Endothelial cell of umbilical vein (primary cell): ENCODE measurements around the gene RCOR1. TPM values are rescaled to one million over a fixed set of nuclear protein-coding genes. Genes with fewer than 3 reads are reported as not detected.

Experiments
- BruUV-seq: library from RNA; stranded (reverse); fragments of 400-500 nt; replicated peaks from 2 replicates; lab custom pipeline; 2021; lab: Mats Ljungman, UMichigan
- CTCF ChIA-PET: fragments of 300-600, 350-600 bp; sonication (Branson Sonifier 250); formaldehyde crosslinking; loops from one replicate; lab custom pipeline; 2021; ENCODE audit warnings: antibody characterized with exemption, inconsistent platforms; lab: Charles Lee
- POLR2A ChIA-PET: fragments of 300-600, 350-600 bp; sonication (Branson Sonifier 250); formaldehyde crosslinking; loops from one replicate; lab custom pipeline; 2021; ENCODE audit warnings: antibody characterized with exemption, inconsistent platforms; lab: Charles Lee
- DNase-seq: peaks from one replicate; pipeline ENCODE4 v3.0.0-alpha.2; 2011; ENCODE audit warnings: low read depth, low spot score
- FAIRE-seq: peaks from 2 replicates; lab custom pipeline; 2011; peaks lifted over from hg19 to GRCh38; lab: Jason Lieb, UNC
- H2AFZ ChIP-seq: 2 replicates; pipeline ENCODE4 v1.6.0; 2012; ENCODE audit warnings: low read depth, low read length, control low read depth, inconsistent platforms
- H3K27ac ChIP-seq: 2 replicates; pipeline ENCODE4 v1.5.1; 2011; ENCODE audit warnings: low read depth, mild to moderate bottlenecking, control low read depth, low read length, moderate library complexity; ENCODE audit not compliant: insufficient read depth
- H3K27me3 ChIP-seq, 2 experiments: 2 replicates each; pipeline versions ENCODE4 v1.6.0 to v1.6.1; 2011; ENCODE audit warnings: low read length in 2 of 2, mixed read lengths in 1 of 2; ENCODE audit not compliant: control insufficient read depth in 2 of 2, insufficient read depth in 2 of 2
- H3K36me3 ChIP-seq, 2 experiments: 2 replicates in 1 of 2; 3 replicates in 1 of 2; pipeline ENCODE4 v1.5.1; 2011; ENCODE audit warnings: low read length in 2 of 2, mild to moderate bottlenecking in 1 of 2, moderate library complexity in 1 of 2; ENCODE audit not compliant: control insufficient read depth in 2 of 2, insufficient read depth in 2 of 2; ENCODE audit errors: extremely low read depth in 1 of 2
- H3K4me1 ChIP-seq: 3 replicates; pipeline ENCODE4 v1.5.1; 2011; ENCODE audit warnings: mild to moderate bottlenecking, low read length; ENCODE audit not compliant: control insufficient read depth, insufficient read depth; ENCODE audit errors: extremely low read depth
- H3K4me2 ChIP-seq: 2 replicates; pipeline ENCODE4 v1.6.1; 2011; ENCODE audit warnings: low read length, control low read depth, mixed read lengths; ENCODE audit not compliant: insufficient read depth
- H3K4me3 ChIP-seq, 3 experiments: fragments of 200-600 bp in 1 of 3; sonication (generic), shearing (Covaris generic) in 1 of 3; replicated peaks in 1 of 3; 2 replicates each; pipeline ENCODE4 v1.5.1; 2011 to 2016; ENCODE audit warnings: control low read depth in 3 of 3, low read length in 3 of 3, mild to moderate bottlenecking in 2 of 3, inconsistent platforms in 1 of 3, low read depth in 1 of 3, moderate library complexity in 1 of 3; ENCODE audit not compliant: insufficient read depth in 1 of 3
- H3K79me2 ChIP-seq: 2 replicates; pipeline ENCODE4 v1.6.0; 2012; ENCODE audit warnings: low read length, inconsistent platforms; ENCODE audit not compliant: control insufficient read depth, insufficient read depth
- H3K9ac ChIP-seq: replicated peaks from 2 replicates; pipeline ENCODE3; 2011; ENCODE audit warnings: low read length, control low read depth; ENCODE audit not compliant: insufficient read depth; ENCODE audit errors: extremely low read depth
- H3K9me1 ChIP-seq: replicated peaks from 3 replicates; pipeline ENCODE4 v1.6.0; 2011; ENCODE audit warnings: mild to moderate bottlenecking, low read length; ENCODE audit not compliant: control insufficient read depth, insufficient read depth; ENCODE audit errors: extremely low read depth
- H3K9me3 ChIP-seq: replicated peaks from 2 replicates; pipeline ENCODE4 v1.5.1; 2012; ENCODE audit warnings: low read length, inconsistent platforms; ENCODE audit not compliant: control insufficient read depth, insufficient read depth
- H4K20me1 ChIP-seq: replicated peaks from 2 replicates; pipeline ENCODE3; 2011; ENCODE audit warnings: mild to moderate bottlenecking, low read length; ENCODE audit not compliant: control insufficient read depth, insufficient read depth; ENCODE audit errors: extremely low read depth
- EZH2 ChIP-seq: IDR thresholded peaks from 2 replicates; pipeline ENCODE4 v1.6.1; 2012; ENCODE audit warnings: borderline replicate concordance, low read depth, mild to moderate bottlenecking, moderate library complexity, low read length, inconsistent platforms; ENCODE audit not compliant: severe bottlenecking
- FOS ChIP-seq: IDR thresholded peaks from 2 replicates; pipeline ENCODE4 v1.6.1; 2011; ENCODE audit warnings: mild to moderate bottlenecking, low read length, moderate library complexity, borderline replicate concordance; ENCODE audit not compliant: insufficient read depth
- GATA2 ChIP-seq: IDR thresholded peaks from 2 replicates; pipeline ENCODE4 v1.7.0; 2011; ENCODE audit warnings: low read depth, mild to moderate bottlenecking, moderate library complexity, mixed read lengths, low read length; ENCODE audit not compliant: insufficient read length, insufficient read depth
- JUN ChIP-seq: IDR thresholded peaks from 2 replicates; pipeline ENCODE4 v1.6.1; 2011; ENCODE audit warnings: borderline replicate concordance, low read depth; ENCODE audit not compliant: insufficient read length, insufficient read depth
- MYC ChIP-seq: IDR thresholded peaks from one replicate; pipeline ENCODE4 v1.6.1; 2011; ENCODE audit warnings: mild to moderate bottlenecking, low read depth, low read length
- POLR2A ChIP-seq: IDR thresholded peaks from 2 replicates; pipeline ENCODE4 v1.6.1; 2012; ENCODE audit warnings: low read depth, mild to moderate bottlenecking, control low read depth, low read length
- dilution Hi-C: fragments of 300-500 bp; cut with MboI; formaldehyde crosslinking; loops from one replicate; pipeline ENCODE4 v1.15.0; 2019; ENCODE audit warnings: low sequenced_read_pairs; ENCODE audit not compliant: extremely low pct_ligation_motif_present
- intact Hi-C: fragments of 100-400 bp; cut with micrococcal nuclease; formaldehyde crosslinking; loops from one replicate; pipeline ENCODE4 v1.10.0; 2022
- polyA plus RNA-seq, 4 experiments: library from polyadenylated mRNA; depleted of rRNA in 3 of 4; stranded (reverse) in 3 of 4; unstranded in 1 of 4; fragments of >200 nt; gene quantifications; 2 replicates each; pipeline versions ENCODE4 v1.2.1 to v1.2.3, GENCODE V29; 2011 to 2012; ENCODE audit warnings: missing spikeins in 1 of 4
- total RNA-seq: library from RNA; stranded (reverse); gene quantifications from 2 replicates; pipeline ENCODE4 v1.2.3, GENCODE V29; 2021
- TF ChIP-seq, protein P1 (sequence below): IDR thresholded peaks from 2 replicates; pipeline ENCODE4 v1.6.1; 2011; ENCODE audit not compliant: insufficient read depth, insufficient read length
- TF ChIP-seq, protein P2 (sequence below), 2 donors: IDR thresholded peaks; 1 replicate in 1 of 2; 2 replicates in 1 of 2; pipeline ENCODE4 v1.5.1; 2011; ENCODE audit warnings: low read length in 2 of 2, mild to moderate bottlenecking in 2 of 2, moderate library complexity in 2 of 2, control low read depth in 1 of 2, inconsistent platforms in 1 of 2, low read depth in 1 of 2; ENCODE audit not compliant: insufficient read depth in 1 of 2; ENCODE audit errors: extremely low read depth in 1 of 2

Gene RCOR1
- total and polyA plus RNA-seq, 2 donors (not counting 3 experiments of a cell fraction or from before 2014, with no cell fraction given): 15.6 to 32.2 TPM

DNA sequence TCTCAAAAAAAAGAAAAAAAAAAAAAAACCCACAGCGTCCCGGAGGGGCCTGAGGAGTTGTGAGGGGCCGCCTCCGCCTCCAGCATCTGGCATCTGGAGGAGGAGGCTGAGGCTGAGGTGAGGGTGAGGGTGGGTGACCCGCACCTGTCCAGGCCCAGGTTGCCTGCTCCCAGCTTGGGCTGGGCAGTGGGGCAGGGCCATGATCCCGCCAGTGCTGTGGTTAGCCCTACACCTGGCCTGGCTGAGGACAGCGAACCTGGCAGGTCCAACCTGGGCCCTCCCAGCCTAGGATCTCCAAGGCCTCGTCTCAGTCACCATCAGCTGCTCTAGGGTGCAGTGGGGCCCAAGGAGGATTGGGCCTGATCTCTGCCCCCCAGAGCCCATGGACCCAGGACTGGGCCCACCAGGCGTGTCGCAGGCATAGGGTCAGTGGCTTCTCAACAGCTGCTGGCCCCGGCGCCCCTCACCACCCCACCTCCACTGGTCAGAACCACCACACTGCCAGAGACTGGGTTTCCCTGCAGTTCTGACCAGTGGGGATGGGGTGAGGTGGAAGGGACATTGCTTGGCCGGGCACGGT is 36.3 kb upstream of the RCOR1 start:
- no peak for FAIRE-seq

DNA sequence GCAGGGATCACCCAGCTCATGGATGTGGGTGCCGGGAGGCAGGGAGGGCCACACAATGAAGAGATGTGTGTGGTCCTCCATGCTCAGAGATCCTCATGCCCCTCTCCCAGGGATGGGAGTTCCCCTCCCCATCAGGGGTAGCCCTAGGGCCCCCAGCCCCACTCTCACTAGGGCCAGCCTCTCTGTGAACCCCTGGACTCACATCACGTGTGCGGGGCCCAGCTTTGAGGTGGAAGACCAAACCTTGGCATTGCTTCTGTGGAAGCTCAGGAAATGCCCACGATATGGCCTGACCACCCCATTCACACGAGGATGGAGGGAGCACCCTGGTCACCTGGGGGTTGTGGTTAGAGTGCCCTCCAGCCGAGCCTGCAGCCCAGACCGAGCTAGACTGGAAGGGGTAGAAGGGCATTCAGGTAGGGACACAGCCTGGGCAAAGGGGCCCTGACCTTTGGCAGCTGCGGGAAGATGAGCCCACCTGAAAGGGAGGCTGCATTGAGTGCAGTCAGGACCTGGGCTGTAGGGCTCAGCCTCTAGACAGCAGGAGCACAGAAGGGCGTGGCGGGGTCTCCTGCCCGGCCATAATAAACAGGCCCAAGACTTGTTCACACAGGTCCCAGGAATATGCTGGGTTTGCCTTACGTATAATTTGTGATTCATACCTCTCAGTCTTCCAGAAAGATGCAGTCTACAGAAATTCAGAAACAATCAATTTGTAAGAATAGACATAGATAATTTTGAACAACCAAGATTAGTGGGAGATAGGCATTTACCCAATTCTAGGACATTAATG is 34.8 kb upstream of the RCOR1 start:
- no peak overlapping the region for H3K4me3 ChIP-seq
- dilution Hi-C loops (no loop called here), intact Hi-C loops (no loop called here)
- no peaks in the 10 kb centered on the region for H3K9me1 ChIP-seq
- H3K27ac ChIP-seq: no peak overlapping the region
- H3K27me3 ChIP-seq: no peaks in the 10 kb centered on the region
- no peaks in the 10 kb centered on the region for H3K9me3 ChIP-seq
- H4K20me1 ChIP-seq: no peaks in the 10 kb centered on the region
- peaks cover 6% of the 10 kb centered on the region for H3K4me1 ChIP-seq
- ChIA-PET POLR2A (no interaction called here), CTCF (interaction anchor here (0.8 kb wide), 1 partner anchor 33 kb away, joined by 3 read pairs; no protein-coding TSS in a partner anchor)
- H3K4me2 ChIP-seq: no peak overlapping the region
- H2AFZ ChIP-seq: no peak overlapping the region
- no peaks in the 10 kb centered on the region for H3K36me3 ChIP-seq
- BruUV-seq: no TSS peak
- H3K79me2 ChIP-seq: no peaks in the 10 kb centered on the region
- H3K9ac ChIP-seq: no peak overlapping the region
- TF ChIP-seq, protein P1, sequence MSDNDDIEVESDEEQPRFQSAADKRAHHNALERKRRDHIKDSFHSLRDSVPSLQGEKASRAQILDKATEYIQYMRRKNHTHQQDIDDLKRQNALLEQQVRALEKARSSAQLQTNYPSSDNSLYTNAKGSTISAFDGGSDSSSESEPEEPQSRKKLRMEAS: no peak
- TF ChIP-seq JUN (no peak), EZH2 (no peak), FOS (no peak)
- TF ChIP-seq, protein P2, sequence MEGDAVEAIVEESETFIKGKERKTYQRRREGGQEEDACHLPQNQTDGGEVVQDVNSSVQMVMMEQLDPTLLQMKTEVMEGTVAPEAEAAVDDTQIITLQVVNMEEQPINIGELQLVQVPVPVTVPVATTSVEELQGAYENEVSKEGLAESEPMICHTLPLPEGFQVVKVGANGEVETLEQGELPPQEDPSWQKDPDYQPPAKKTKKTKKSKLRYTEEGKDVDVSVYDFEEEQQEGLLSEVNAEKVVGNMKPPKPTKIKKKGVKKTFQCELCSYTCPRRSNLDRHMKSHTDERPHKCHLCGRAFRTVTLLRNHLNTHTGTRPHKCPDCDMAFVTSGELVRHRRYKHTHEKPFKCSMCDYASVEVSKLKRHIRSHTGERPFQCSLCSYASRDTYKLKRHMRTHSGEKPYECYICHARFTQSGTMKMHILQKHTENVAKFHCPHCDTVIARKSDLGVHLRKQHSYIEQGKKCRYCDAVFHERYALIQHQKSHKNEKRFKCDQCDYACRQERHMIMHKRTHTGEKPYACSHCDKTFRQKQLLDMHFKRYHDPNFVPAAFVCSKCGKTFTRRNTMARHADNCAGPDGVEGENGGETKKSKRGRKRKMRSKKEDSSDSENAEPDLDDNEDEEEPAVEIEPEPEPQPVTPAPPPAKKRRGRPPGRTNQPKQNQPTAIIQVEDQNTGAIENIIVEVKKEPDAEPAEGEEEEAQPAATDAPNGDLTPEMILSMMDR (IDR thresholded peaks at IDR 0.05; ENCODE audit: extremely low read depth in 1 of 2, insufficient read depth in 1 of 2, low read depth in 1 of 2, low read length in 2 of 2): no peak
- FAIRE-seq: no peak
- no peak for DNase-seq

More for the DNA sequence above, 36.3 kb upstream of the RCOR1 start:
- Histone ChIP-seq H3K9me3 (no peaks in the 10 kb centered on the region), H3K79me2 (no peaks in the 10 kb centered on the region), H3K27ac (no peak overlapping the region), H3K4me1 (peaks cover 6% of the 10 kb centered on the region), H3K4me2 (no peak overlapping the region), H3K9me1 (no peaks in the 10 kb centered on the region), H3K36me3 (no peaks in the 10 kb centered on the region), H3K27me3 (no peaks in the 10 kb centered on the region), H3K4me3 (no peak overlapping the region), H3K9ac (no peak overlapping the region), H4K20me1 (no peaks in the 10 kb centered on the region), H2AFZ (no peak overlapping the region)
- no peak for DNase-seq
- intact Hi-C loops: no loop called here
- dilution Hi-C loops: no loop called here
- CTCF ChIA-PET: interaction anchor here (1.3 to 1.8 kb wide), 2 partner anchors 31 to 139 kb away, joined by 5 to 8 read pairs; no protein-coding TSS in a partner anchor
- no peak for TF ChIP-seq JUN
- no peak for TF ChIP-seq GATA2
- no peak for TF ChIP-seq POLR2A
- TF ChIP-seq EZH2: no peak
- TF ChIP-seq FOS: no peak
- TF ChIP-seq MYC: no peak
- TF ChIP-seq, protein P1: no peak
- BruUV-seq: no TSS peak
- POLR2A ChIA-PET: no interaction called here
